Adipose tissue (tissue), 3 donors: ENCODE data around the gene EPS8L1. TPM values are rescaled to one million over a fixed set of nuclear protein-coding genes. Genes with fewer than 3 reads are reported as not detected.

Experiments
- H3K27ac ChIP-seq: one replicate; pipeline ENCODE4 v1.5.1; 2013; ENCODE audit warnings: low read depth, low read length
- WGBS, 3 donors: extraction: QIAGEN DNeasy Blood & Tissue Kit; methylation state at CpG; one replicate each; pipeline ENCODE4 v1.1.7; 2013; 5-methylcytosine and 5-hydroxymethylcytosine counted together
- polyA plus RNA-seq, 3 donors: library from polyadenylated mRNA; stranded (reverse); fragments of 200-250 nt; gene quantifications; one replicate each; pipeline ENCODE4 v1.2.3, GENCODE V29; 2013
- donor health status: healthy with polysubstance abuse.
- donor health status: Bipolar disorder and iron deficiency.
- donor health status: healthy.

EPS8L1 gene
- polyA plus RNA-seq, 3 donors, result 7.8 to 13.3 (median 9.1) TPM

- WGBS, 3 donors, result 45 to 49% (median 47%) methylated on average over 14 to 18 of the region's 18 CpGs
- H3K27ac ChIP-seq, result no peak overlapping the region
Observed at GRCh38 chr19:55088543-55089341, 13.1 kb downstream of the EPS8L1 start.

- WGBS, 3 donors, result 80 to 96% (median 91%) methylated on average over 2 to 3 of the region's 3 CpGs
- H3K27ac ChIP-seq, result no peak overlapping the region
Observed at GRCh38 chr19:55089342-55089944, 13.8 kb downstream of the EPS8L1 start.

GRCh38 chr19:55090564-55090963, 14.9 kb downstream of the EPS8L1 start:
- H3K27ac ChIP-seq, result no peak overlapping the region
- WGBS, 3 donors, result 90 to 97% (median 95%) methylated on average over 13 of the region's 13 CpGs

- 84 to 89% (median 84%) methylated on average over 32 of the region's 32 CpGs for WGBS, 3 donors
- H3K27ac ChIP-seq, result no peak overlapping the region
Observed at GRCh38 chr19:55091126-55091910, 15.6 kb downstream of the EPS8L1 start.

GRCh38 chr19:55091955-55092354, 16.3 kb downstream of the EPS8L1 start:
- WGBS, 3 donors, result 85 to 92% (median 86%) methylated on average over 24 to 27 of the region's 27 CpGs
- no peak overlapping the region for H3K27ac ChIP-seq

GRCh38 chr19:55092423-55093318, 17.0 kb downstream of the EPS8L1 start:
- no peak overlapping the region for H3K27ac ChIP-seq
- 88 to 91% (median 90%) methylated on average over 30 to 49 of the region's 49 CpGs for WGBS, 3 donors

GRCh38 chr19:55094456-55095259, 19.0 kb downstream of the EPS8L1 start:
- no peak overlapping the region for H3K27ac ChIP-seq
- 88 to 91% (median 89%) methylated on average over 32 of the region's 32 CpGs for WGBS, 3 donors

- 89 to 92% (median 91%) methylated on average over 21 to 23 of the region's 23 CpGs for WGBS, 3 donors
- no peak overlapping the region for H3K27ac ChIP-seq
Observed at GRCh38 chr19:55095260-55096060, 19.8 kb downstream of the EPS8L1 start.

- 86 to 90% (median 87%) methylated on average over 23 of the region's 23 CpGs for WGBS, 3 donors
- H3K27ac ChIP-seq, result no peak overlapping the region
Observed at GRCh38 chr19:55096061-55096701, 20.5 kb downstream of the EPS8L1 start.

- 82 to 93% (median 84%) methylated on average over 22 to 23 of the region's 23 CpGs for WGBS, 3 donors
- no peak overlapping the region for H3K27ac ChIP-seq
Observed at GRCh38 chr19:55097864-55098715, 22.4 kb downstream of the EPS8L1 start.

- WGBS, 3 donors, result 83 to 92% (median 87%) methylated on average over 27 of the region's 27 CpGs
- H3K27ac ChIP-seq, result no peak overlapping the region
Observed at GRCh38 chr19:55098716-55099556, 23.3 kb downstream of the EPS8L1 start.

GRCh38 chr19:55099557-55100506, 24.2 kb downstream of the EPS8L1 start:
- 73 to 89% (median 82%) methylated on average over 27 of the region's 27 CpGs for WGBS, 3 donors
- no peak overlapping the region for H3K27ac ChIP-seq

- no peak overlapping the region for H3K27ac ChIP-seq
- WGBS, 3 donors, result 82 to 94% (median 85%) methylated on average over 10 of the region's 10 CpGs
Observed at GRCh38 chr19:55101261-55101660, 25.6 kb downstream of the EPS8L1 start.

- no peak overlapping the region for H3K27ac ChIP-seq
- 96 to 100% (median 98%) methylated on average over 9 of the region's 9 CpGs for WGBS, 3 donors
Observed at GRCh38 chr19:55103190-55103589, 27.5 kb downstream of the EPS8L1 start.
